MM.1S (cell line): ENCODE results near the gene TXNDC17.

Experiments used
- DNase-seq: peaks from one replicate; pipeline ENCODE4 v3.0.0-alpha.2; 2015
- H2AFZ ChIP-seq: fragments of 300-600 bp; sonication (generic); 2 replicates; pipeline ENCODE4 v1.6.0; 2016; ENCODE audit warnings: antibody characterized with exemption, low read length
- H3F3A ChIP-seq: fragments of 300-600 bp; sonication (generic); 2 replicates; pipeline ENCODE4 v1.6.1; 2016; ENCODE audit warnings: mild to moderate bottlenecking, antibody characterized with exemption, low read length, moderate library complexity, mixed read lengths; ENCODE audit not compliant: insufficient read depth
- H3K27ac ChIP-seq: fragments of 300-600 bp; sonication (generic); 2 replicates; pipeline ENCODE4 v1.5.1; 2016; ENCODE audit warnings: mild to moderate bottlenecking, low read length
- H3K27me3 ChIP-seq: fragments of 300-600 bp; sonication (generic); replicated peaks from 2 replicates; pipeline ENCODE4 v1.6.0; 2016; ENCODE audit warnings: low read length; ENCODE audit not compliant: insufficient read depth
- H3K36me3 ChIP-seq: fragments of 300-600 bp; sonication (generic); replicated peaks from 2 replicates; pipeline ENCODE4 v1.6.1; 2016; ENCODE audit warnings: mild to moderate bottlenecking, low read length, mixed read lengths; ENCODE audit not compliant: insufficient read depth
- H3K4me1 ChIP-seq: fragments of 300-600 bp; sonication (generic); 2 replicates; pipeline ENCODE4 v1.6.1; 2016; ENCODE audit warnings: low read length, mixed read lengths
- H3K4me2 ChIP-seq: fragments of 300-600 bp; sonication (generic); 2 replicates; pipeline ENCODE4 v1.6.0; 2016; ENCODE audit warnings: low read depth, low read length
- H3K4me3 ChIP-seq: fragments of 300-600 bp; sonication (generic); 2 replicates; pipeline ENCODE4 v1.5.1; 2016; ENCODE audit warnings: low read length, mixed read lengths
- H3K79me2 ChIP-seq: fragments of 300-600 bp; sonication (generic); 2 replicates; pipeline ENCODE4 v1.6.1; 2016; ENCODE audit warnings: mixed run types, low read length, mixed read lengths
- H3K9ac ChIP-seq: fragments of 300-600 bp; sonication (generic); 2 replicates; pipeline ENCODE4 v1.6.1; 2016; ENCODE audit warnings: low read length, mixed read lengths
- H3K9me2 ChIP-seq: fragments of 300-600 bp; sonication (generic); replicated peaks from 2 replicates; pipeline ENCODE4 v1.6.1; 2016; ENCODE audit warnings: mild to moderate bottlenecking, low read length, mixed read lengths; ENCODE audit not compliant: insufficient read depth
- H3K9me3 ChIP-seq: fragments of 300-600 bp; sonication (generic); replicated peaks from 2 replicates; pipeline ENCODE4 v1.6.1; 2016; ENCODE audit warnings: mild to moderate bottlenecking, low read length, mixed read lengths; ENCODE audit not compliant: insufficient read depth
- H4K20me1 ChIP-seq: fragments of 300-600 bp; sonication (generic); 2 replicates; pipeline ENCODE4 v1.6.1; 2016; ENCODE audit warnings: mild to moderate bottlenecking, low read length, moderate library complexity, mixed read lengths; ENCODE audit not compliant: insufficient read depth
- EZH2 ChIP-seq: fragments of 300-600 bp; sonication (generic); optimal IDR thresholded peaks from 2 replicates; pipeline ENCODE3; 2017; ENCODE audit warnings: low read depth, mild to moderate bottlenecking, antibody characterized with exemption, low read length, mixed read lengths
- EZH2phosphoT487 ChIP-seq: fragments of 300-600 bp; sonication (generic); IDR thresholded peaks from 2 replicates; pipeline ENCODE4 v1.6.1; 2018; ENCODE audit warnings: antibody characterized with exemption, low read length
- TF ChIP-seq, protein P1 (sequence below): fragments of 300-600 bp; sonication (generic); IDR thresholded peaks from 2 replicates; pipeline ENCODE4 v1.5.1; 2016; ENCODE audit warnings: antibody characterized with exemption, low read length, mixed read lengths

Gene TXNDC17

DNA sequence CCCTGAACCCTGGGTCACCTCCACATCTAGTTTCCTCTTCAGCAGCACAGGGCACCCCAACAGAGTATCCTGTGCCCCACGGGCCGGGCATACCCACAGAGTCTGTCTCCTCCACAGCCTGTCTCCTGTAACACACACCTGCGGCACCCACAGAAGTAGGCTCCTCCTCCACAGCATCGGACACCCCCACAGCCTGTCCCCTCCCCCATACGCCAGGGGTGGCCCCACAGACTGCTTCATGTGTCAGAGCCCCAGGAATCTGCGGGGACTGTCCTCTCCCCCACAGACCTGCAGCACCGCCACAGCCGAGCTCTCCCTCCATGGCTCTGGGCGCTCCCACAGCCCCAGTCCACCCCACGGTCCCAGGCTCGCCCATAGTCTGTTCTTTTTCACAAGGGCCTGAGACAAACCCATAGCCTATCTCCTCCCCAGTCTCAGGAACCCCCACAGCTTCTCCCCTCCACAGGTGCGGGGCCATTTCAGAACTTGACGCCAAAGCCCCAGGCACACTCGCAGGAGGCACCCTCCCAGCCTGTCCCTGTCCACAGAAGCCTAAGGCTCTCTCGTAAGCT is 1.8 kb upstream of the TXNDC17 start:
- Histone ChIP-seq H3K4me2 (peak overlapping the region; percentile 70), H3K9me3 (no peaks in the 10 kb centered on the region), H3K4me1 (peaks cover 13% of the 10 kb centered on the region; the same call in 1 of the 2 replicates), H3K27ac (no peak overlapping the region), H2AFZ (peak overlapping the region; percentile 95), H4K20me1 (no peaks in the 10 kb centered on the region), H3K79me2 (peaks cover 37% of the 10 kb centered on the region), H3K36me3 (no peaks in the 10 kb centered on the region), H3K9ac (peak overlapping the region; percentile 93; the same call in 1 of the 2 replicates), H3K9me2 (no peaks in the 10 kb centered on the region), H3K4me3 (peak overlapping the region; percentile 75), H3F3A (peaks cover 5% of the 10 kb centered on the region), H3K27me3 (no peaks in the 10 kb centered on the region)
- TF ChIP-seq EZH2 = no peak
- TF ChIP-seq, protein P1, sequence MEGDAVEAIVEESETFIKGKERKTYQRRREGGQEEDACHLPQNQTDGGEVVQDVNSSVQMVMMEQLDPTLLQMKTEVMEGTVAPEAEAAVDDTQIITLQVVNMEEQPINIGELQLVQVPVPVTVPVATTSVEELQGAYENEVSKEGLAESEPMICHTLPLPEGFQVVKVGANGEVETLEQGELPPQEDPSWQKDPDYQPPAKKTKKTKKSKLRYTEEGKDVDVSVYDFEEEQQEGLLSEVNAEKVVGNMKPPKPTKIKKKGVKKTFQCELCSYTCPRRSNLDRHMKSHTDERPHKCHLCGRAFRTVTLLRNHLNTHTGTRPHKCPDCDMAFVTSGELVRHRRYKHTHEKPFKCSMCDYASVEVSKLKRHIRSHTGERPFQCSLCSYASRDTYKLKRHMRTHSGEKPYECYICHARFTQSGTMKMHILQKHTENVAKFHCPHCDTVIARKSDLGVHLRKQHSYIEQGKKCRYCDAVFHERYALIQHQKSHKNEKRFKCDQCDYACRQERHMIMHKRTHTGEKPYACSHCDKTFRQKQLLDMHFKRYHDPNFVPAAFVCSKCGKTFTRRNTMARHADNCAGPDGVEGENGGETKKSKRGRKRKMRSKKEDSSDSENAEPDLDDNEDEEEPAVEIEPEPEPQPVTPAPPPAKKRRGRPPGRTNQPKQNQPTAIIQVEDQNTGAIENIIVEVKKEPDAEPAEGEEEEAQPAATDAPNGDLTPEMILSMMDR = no peak
- TF ChIP-seq EZH2phosphoT487 = no peak
- DNase-seq = no peak

- peak overlapping the region; percentile 70 for H3K4me2 ChIP-seq
- H3K4me1 ChIP-seq = peaks cover 13% of the 10 kb centered on the region; the same call in 1 of the 2 replicates
- H3K9me2 ChIP-seq = no peaks in the 10 kb centered on the region
- TF ChIP-seq EZH2phosphoT487 = no peak
- TF ChIP-seq, protein P1 = no peak
- no peak for TF ChIP-seq EZH2
- no peaks in the 10 kb centered on the region for H4K20me1 ChIP-seq
- H3K9ac ChIP-seq = peak overlapping the region; percentile 93
- H3F3A ChIP-seq = peaks cover 5% of the 10 kb centered on the region
- H3K27ac ChIP-seq = peak overlapping the region; percentile 91; the same call in 1 of the 2 replicates
- peaks cover 43% of the 10 kb centered on the region for H3K79me2 ChIP-seq
- H3K36me3 ChIP-seq = no peaks in the 10 kb centered on the region
- peak; percentile 19 for DNase-seq
- peak overlapping the region; percentile 75 for H3K4me3 ChIP-seq
- peak overlapping the region; percentile 95 for H2AFZ ChIP-seq
- H3K27me3 ChIP-seq = no peaks in the 10 kb centered on the region
- no peaks in the 10 kb centered on the region for H3K9me3 ChIP-seq
Measured at GRCh38 chr17:6639586-6640535, 999 bp upstream of the TXNDC17 start.

DNA sequence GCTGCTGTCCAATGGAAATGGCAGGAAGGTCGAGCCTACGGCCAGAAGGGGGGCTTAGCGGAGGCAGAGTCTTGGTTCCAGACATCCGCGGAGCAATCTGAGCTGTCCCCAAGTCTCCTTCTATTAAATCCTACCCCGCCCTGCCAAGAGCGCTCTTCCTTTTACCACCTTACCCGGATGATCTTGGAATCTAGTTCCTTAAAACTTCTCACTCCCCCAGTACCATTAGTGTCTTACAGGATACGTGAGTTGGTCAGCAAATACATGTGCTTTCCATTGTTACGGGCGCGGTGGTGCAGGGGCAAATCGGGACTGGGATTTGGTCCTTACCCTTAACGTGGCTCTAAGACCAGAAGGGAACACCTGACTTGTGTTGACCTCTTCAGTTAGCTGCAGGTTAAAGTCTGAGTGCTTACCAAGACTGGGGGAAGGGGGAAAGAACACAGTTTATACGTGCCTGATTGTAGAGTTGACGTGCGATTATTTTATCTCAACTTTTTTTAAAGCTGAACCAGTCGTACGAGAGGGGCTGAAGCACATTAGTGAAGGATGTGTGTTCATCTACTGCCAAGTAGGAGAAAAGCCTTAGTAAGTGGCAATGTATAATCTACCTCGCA is 495 bp downstream of the TXNDC17 start:
- H3K4me3 ChIP-seq = peak overlapping the region; percentile 75
- peaks cover 56% of the 10 kb centered on the region for H3K79me2 ChIP-seq
- peak overlapping the region; percentile 93 for H3K9ac ChIP-seq
- peaks cover 13% of the 10 kb centered on the region; the same call in 1 of the 2 replicates for H3K4me1 ChIP-seq
- no peaks in the 10 kb centered on the region for H3K27me3 ChIP-seq
- peak overlapping the region; percentile 70 for H3K4me2 ChIP-seq
- no peaks in the 10 kb centered on the region for H4K20me1 ChIP-seq
- peak overlapping the region; percentile 91; the same call in 1 of the 2 replicates for H3K27ac ChIP-seq
- H2AFZ ChIP-seq = peak overlapping the region; percentile 95
- peak; percentile 35 for DNase-seq
- H3K9me3 ChIP-seq = no peaks in the 10 kb centered on the region
- H3K36me3 ChIP-seq = no peaks in the 10 kb centered on the region
- H3K9me2 ChIP-seq = no peaks in the 10 kb centered on the region
- peaks cover 5% of the 10 kb centered on the region for H3F3A ChIP-seq
- TF ChIP-seq, protein P1 = no peak
- TF ChIP-seq EZH2 (no peak), EZH2phosphoT487 (no peak)
